ENCODE results near the gene SLC37A2.
"Not testable (repeated sequence)": the region's sequence is repeated elsewhere in the genome, so short reads cannot be mapped to it uniquely, and the experiment has no call there.

SLC37A2 gene

GRCh38 chr11:125085301-125086081 lies 22.4 kb downstream of the SLC37A2 start:
- peak; percentile 14 for DNase-seq

GRCh38 chr11:125086633-125087296 lies 23.7 kb downstream of the SLC37A2 start:
- no peak for DNase-seq

GRCh38 chr11:125088123-125088522 lies 25.0 kb downstream of the SLC37A2 start:
- no peak for DNase-seq

- DNase-seq, result no peak
Observed at GRCh38 chr11:125088576-125089455, 25.7 kb downstream of the SLC37A2 start.

GRCh38 chr11:125089481-125089880 lies 26.4 kb downstream of the SLC37A2 start:
- DNase-seq, result not testable (repeated sequence)

GRCh38 chr11:125090151-125090550 lies 27.0 kb downstream of the SLC37A2 start:
- not testable (repeated sequence) for DNase-seq

- DNase-seq, result peak; percentile 24
Observed at GRCh38 chr11:125090816-125091215, 27.7 kb downstream of the SLC37A2 start.

GRCh38 chr11:125091247-125091876 lies 28.3 kb downstream of the SLC37A2 start:
- peak; percentile 79 for DNase-seq

- DNase-seq, result no peak
Observed at GRCh38 chr11:125091877-125092664, 29.0 kb downstream of the SLC37A2 start.

- DNase-seq, result no peak
Observed at GRCh38 chr11:125092669-125093068, 29.6 kb downstream of the SLC37A2 start.

GRCh38 chr11:125093502-125093901 lies 30.4 kb downstream of the SLC37A2 start:
- DNase-seq, result no peak

- no peak for DNase-seq
Observed at GRCh38 chr11:125094731-125095130, 31.6 kb downstream of the SLC37A2 start.

GRCh38 chr11:125100136-125100535 lies 37.0 kb downstream of the SLC37A2 start:
- no peak for DNase-seq

GRCh38 chr11:125101596-125101995 lies 38.5 kb downstream of the SLC37A2 start:
- no peak for DNase-seq

GRCh38 chr11:125102025-125102424 lies 38.9 kb downstream of the SLC37A2 start:
- no peak for DNase-seq

GRCh38 chr11:125102510-125102909 lies 39.4 kb downstream of the SLC37A2 start:
- DNase-seq, result no peak

GRCh38 chr11:125105926-125106325 lies 42.8 kb downstream of the SLC37A2 start:
- DNase-seq, result no peak

- DNase-seq, result no peak
Observed at GRCh38 chr11:125108469-125108868, 45.4 kb downstream of the SLC37A2 start.

GRCh38 chr11:125110506-125110905 lies 47.4 kb downstream of the SLC37A2 start:
- DNase-seq, result no peak

GRCh38 chr11:125111001-125111342 lies 47.9 kb downstream of the SLC37A2 start:
- DNase-seq, result no peak

- peak; percentile 99 for DNase-seq
Observed at GRCh38 chr11:125111343-125112207, 48.5 kb downstream of the SLC37A2 start, which contains the start of gene TMEM218. TSS of gene TMEM218 (minus strand) at chr11:125111626. CDS start at chr11:125102241, 9,385 bp downstream.

Data from right hindlimb (tissue), 1 donor.